BLaER1 (cell line): ENCODE results near the gene OR2A7.
"Not testable (repeated sequence)": the region's sequence is repeated elsewhere in the genome, so short reads cannot be mapped to it uniquely, and the experiment has no call there.

Source experiments
- H3K27ac ChIP-seq: shearing (Covaris generic); formaldehyde crosslinking; 2 replicates; pipeline ENCODE4 v1.8.1; 2022
- H3K27me3 ChIP-seq: shearing (Covaris generic); formaldehyde crosslinking; 2 replicates; pipeline ENCODE4 v1.8.1; 2022
- H3K36me3 ChIP-seq: shearing (Covaris generic); formaldehyde crosslinking; 2 replicates; pipeline ENCODE4 v1.8.1; 2022
- H3K4me1 ChIP-seq: shearing (Covaris generic); formaldehyde crosslinking; 2 replicates; pipeline ENCODE4 v1.8.1; 2022
- H3K4me2 ChIP-seq: shearing (Covaris generic); formaldehyde crosslinking; 2 replicates; pipeline ENCODE4 v1.8.1; 2022
- H3K4me3 ChIP-seq: shearing (Covaris generic); formaldehyde crosslinking; 2 replicates; pipeline ENCODE4 v1.8.1; 2022
- H3K9ac ChIP-seq: shearing (Covaris generic); formaldehyde crosslinking; 2 replicates; pipeline ENCODE4 v1.8.1; 2022
- H3K9me3 ChIP-seq: shearing (Covaris generic); formaldehyde crosslinking; 2 replicates; pipeline ENCODE4 v1.8.1; 2022
- H4K20me1 ChIP-seq: shearing (Covaris generic); formaldehyde crosslinking; 2 replicates; pipeline ENCODE4 v1.8.1; 2022
- Cebpa-rat ChIP-seq: shearing (Covaris generic); IDR thresholded peaks from 2 replicates; pipeline ENCODE4 v1.8.1; 2022

OR2A7 gene

DNA sequence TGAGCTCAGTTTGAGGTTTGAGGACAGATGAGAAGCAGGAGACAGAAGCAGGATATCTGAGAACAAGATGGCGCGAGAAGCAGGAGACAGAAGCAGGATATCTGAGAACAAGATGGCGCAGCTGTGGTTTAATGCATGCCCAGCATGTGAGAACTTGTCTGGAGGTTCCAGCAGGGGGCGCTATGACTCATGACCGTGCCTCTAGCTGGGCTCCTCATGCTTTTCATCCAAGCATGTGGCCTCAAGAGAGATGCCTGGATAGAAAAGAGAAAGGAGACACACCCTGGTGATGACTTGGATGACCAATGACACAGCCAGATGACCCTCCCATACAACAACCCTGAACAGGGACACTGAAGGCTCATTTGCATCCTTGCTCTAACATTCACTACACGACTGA, 15.4 kb upstream of the OR2A7 start:
- H3K4me2 ChIP-seq, H3K9me3 ChIP-seq, H3K27me3 ChIP-seq, H4K20me1 ChIP-seq, H3K27ac ChIP-seq, H3K4me3 ChIP-seq, H3K9ac ChIP-seq, H3K4me1 ChIP-seq, H3K36me3 ChIP-seq: not testable (repeated sequence)

DNA sequence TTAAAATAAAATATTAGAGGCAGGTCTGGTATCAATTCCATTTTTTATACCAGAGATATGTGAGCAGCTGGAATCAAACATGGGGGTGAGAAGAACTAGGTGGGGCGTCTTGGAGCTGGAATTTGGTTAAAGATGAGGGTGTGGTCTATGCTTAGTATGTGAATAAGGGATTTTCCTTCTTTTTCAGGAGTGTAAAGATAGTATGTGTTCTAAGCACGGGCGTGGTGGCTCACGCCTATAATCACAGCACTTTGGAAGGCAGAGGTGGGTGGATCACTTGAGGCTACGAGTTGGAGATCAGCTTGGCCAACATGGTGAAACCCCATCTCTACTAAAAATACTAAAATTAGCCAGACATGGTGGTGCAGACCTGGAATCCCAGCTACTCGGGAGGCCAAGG, 10.7 kb upstream of the OR2A7 start:
- H4K20me1 ChIP-seq, H3K9me3 ChIP-seq, H3K27ac ChIP-seq, H3K9ac ChIP-seq, H3K27me3 ChIP-seq, H3K4me3 ChIP-seq, H3K36me3 ChIP-seq, H3K4me1 ChIP-seq, H3K4me2 ChIP-seq: not testable (repeated sequence)

- not testable (repeated sequence) for H3K27me3 ChIP-seq, H3K27ac ChIP-seq, H4K20me1 ChIP-seq, H3K9me3 ChIP-seq, H3K4me2 ChIP-seq, H3K4me1 ChIP-seq, H3K4me3 ChIP-seq, H3K9ac ChIP-seq, H3K36me3 ChIP-seq
These were observed 4.6 kb upstream of the OR2A7 start, which contains the start of gene CTAGE8 for GRCh38 chr7:144269188-144269587. Gene CTAGE8 (minus strand): TSS chr7:144269288. CDS start chr7:144269250, 38 bp downstream.

DNA sequence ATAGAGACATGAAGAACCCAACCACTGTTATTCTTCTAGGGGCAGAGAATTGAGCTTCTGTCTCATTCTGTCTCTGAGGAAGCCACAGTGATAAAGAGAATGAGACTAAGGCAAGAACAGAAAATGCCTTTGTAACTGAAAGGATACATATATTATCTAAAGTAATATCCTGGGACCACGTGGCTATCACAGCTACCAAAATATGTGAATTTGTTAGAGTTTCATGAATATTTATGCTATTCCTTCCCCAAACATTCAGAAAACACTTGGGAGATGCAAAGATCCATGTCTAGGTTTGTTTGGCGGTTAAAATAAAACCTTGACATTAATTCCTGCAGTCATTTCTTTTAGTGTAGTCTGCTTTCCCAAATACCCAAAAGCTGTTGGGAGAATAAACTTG, 2.5 kb downstream of the OR2A7 start:
- not testable (repeated sequence) for H3K27ac ChIP-seq, H3K4me3 ChIP-seq, H3K36me3 ChIP-seq, H3K4me1 ChIP-seq, H3K9ac ChIP-seq, H3K4me2 ChIP-seq, H3K9me3 ChIP-seq, H3K27me3 ChIP-seq, H4K20me1 ChIP-seq

GRCh38 chr7:144259067-144259466, 5.5 kb downstream of the OR2A7 start:
- H3K27me3 ChIP-seq, H4K20me1 ChIP-seq, H3K9ac ChIP-seq, H3K9me3 ChIP-seq, H3K27ac ChIP-seq, H3K36me3 ChIP-seq, H3K4me1 ChIP-seq, H3K4me3 ChIP-seq, H3K4me2 ChIP-seq: not testable (repeated sequence)

- TF ChIP-seq Cebpa-rat, result no peak
- H3K4me2 ChIP-seq, result no peak overlapping the region
- H4K20me1 ChIP-seq, result no peaks in the 10 kb centered on the region
- no peaks in the 10 kb centered on the region for H3K36me3 ChIP-seq
- no peaks in the 10 kb centered on the region for H3K27me3 ChIP-seq
- no peaks in the 10 kb centered on the region for H3K4me1 ChIP-seq
- no peak overlapping the region for H3K27ac ChIP-seq
- no peak overlapping the region for H3K9ac ChIP-seq
- H3K4me3 ChIP-seq, result no peak overlapping the region
- no peaks in the 10 kb centered on the region for H3K9me3 ChIP-seq
These were observed 8.5 kb downstream of the OR2A7 start for GRCh38 chr7:144256112-144256511.

- Histone ChIP-seq H3K4me1 (no peaks in the 10 kb centered on the region), H4K20me1 (no peaks in the 10 kb centered on the region), H3K27me3 (no peaks in the 10 kb centered on the region), H3K36me3 (no peaks in the 10 kb centered on the region), H3K4me3 (no peak overlapping the region), H3K9ac (no peak overlapping the region), H3K9me3 (no peaks in the 10 kb centered on the region), H3K27ac (no peak overlapping the region), H3K4me2 (no peak overlapping the region)
- TF ChIP-seq Cebpa-rat, result no peak
These were observed 9.1 kb downstream of the OR2A7 start for GRCh38 chr7:144255471-144255897.

- not testable (repeated sequence) for H3K9ac ChIP-seq, H3K4me2 ChIP-seq, H3K27me3 ChIP-seq, H3K4me3 ChIP-seq, H3K4me1 ChIP-seq, H3K9me3 ChIP-seq, H4K20me1 ChIP-seq, H3K36me3 ChIP-seq, H3K27ac ChIP-seq
These were observed 12.3 kb downstream of the OR2A7 start for GRCh38 chr7:144252307-144252706.

GRCh38 chr7:144247674-144248330, 16.8 kb downstream of the OR2A7 start:
- not testable (repeated sequence) for H3K36me3 ChIP-seq, H3K4me2 ChIP-seq, H3K4me1 ChIP-seq, H3K27ac ChIP-seq, H3K9me3 ChIP-seq, H3K4me3 ChIP-seq, H3K27me3 ChIP-seq, H3K9ac ChIP-seq, H4K20me1 ChIP-seq

DNA sequence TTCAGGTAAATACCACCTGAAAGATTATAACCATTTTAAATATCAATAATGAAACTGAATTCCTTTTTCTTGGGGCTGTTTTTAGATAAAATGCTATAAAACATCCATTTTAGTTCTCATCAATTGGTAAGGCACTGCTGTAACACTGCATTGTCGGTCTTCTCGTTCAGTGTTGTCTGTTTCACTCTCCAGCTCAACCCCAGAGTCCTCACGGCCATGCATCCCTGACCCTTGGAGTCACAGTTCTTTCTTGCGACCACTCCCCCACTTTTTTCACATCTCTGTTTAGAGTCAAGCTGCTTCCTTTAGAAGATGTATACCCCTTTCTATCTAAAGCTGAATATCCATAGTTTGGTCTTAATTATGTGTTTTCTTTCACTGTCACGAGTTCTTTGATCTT, 17.6 kb downstream of the OR2A7 start:
- H3K9me3 ChIP-seq, H3K4me2 ChIP-seq, H3K9ac ChIP-seq, H4K20me1 ChIP-seq, H3K4me3 ChIP-seq, H3K27me3 ChIP-seq, H3K36me3 ChIP-seq, H3K4me1 ChIP-seq, H3K27ac ChIP-seq: not testable (repeated sequence)

DNA sequence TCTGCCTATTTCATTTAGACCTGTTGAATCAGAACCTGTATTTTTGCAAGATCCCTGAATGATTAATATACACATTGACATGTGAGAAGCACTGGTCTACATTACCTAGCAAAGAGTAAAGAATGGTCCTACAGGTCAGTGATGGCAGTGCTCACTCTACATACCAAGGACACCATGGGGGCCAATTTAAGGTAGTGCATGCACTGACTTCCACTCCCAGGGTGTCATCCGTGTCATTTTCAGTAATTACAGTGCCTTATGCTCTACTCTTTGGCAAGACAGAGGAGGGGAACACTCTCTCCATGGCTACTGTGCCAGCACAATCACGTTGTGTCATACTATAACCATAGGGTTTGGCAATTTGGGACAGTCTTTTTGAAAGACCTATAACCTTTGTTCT, 19.2 kb downstream of the OR2A7 start:
- H3K9ac ChIP-seq, H3K36me3 ChIP-seq, H3K27me3 ChIP-seq, H3K4me2 ChIP-seq, H3K4me3 ChIP-seq, H4K20me1 ChIP-seq, H3K27ac ChIP-seq, H3K9me3 ChIP-seq, H3K4me1 ChIP-seq: not testable (repeated sequence)

- H3K9me3 ChIP-seq, H3K4me1 ChIP-seq, H3K4me2 ChIP-seq, H3K27me3 ChIP-seq, H3K9ac ChIP-seq, H3K36me3 ChIP-seq, H3K4me3 ChIP-seq, H4K20me1 ChIP-seq, H3K27ac ChIP-seq: not testable (repeated sequence)
These were observed 25.2 kb downstream of the OR2A7 start, which contains the start of gene OR2A42 for GRCh38 chr7:144239365-144239764. Gene OR2A42 (minus strand): TSS chr7:144239605. CDS start chr7:144232843, 6,762 bp downstream.

GRCh38 chr7:144238530-144239082, 26.0 kb downstream of the OR2A7 start:
- H3K9me3 ChIP-seq, H4K20me1 ChIP-seq, H3K4me2 ChIP-seq, H3K27me3 ChIP-seq, H3K4me1 ChIP-seq, H3K9ac ChIP-seq, H3K27ac ChIP-seq, H3K4me3 ChIP-seq, H3K36me3 ChIP-seq: not testable (repeated sequence)

DNA sequence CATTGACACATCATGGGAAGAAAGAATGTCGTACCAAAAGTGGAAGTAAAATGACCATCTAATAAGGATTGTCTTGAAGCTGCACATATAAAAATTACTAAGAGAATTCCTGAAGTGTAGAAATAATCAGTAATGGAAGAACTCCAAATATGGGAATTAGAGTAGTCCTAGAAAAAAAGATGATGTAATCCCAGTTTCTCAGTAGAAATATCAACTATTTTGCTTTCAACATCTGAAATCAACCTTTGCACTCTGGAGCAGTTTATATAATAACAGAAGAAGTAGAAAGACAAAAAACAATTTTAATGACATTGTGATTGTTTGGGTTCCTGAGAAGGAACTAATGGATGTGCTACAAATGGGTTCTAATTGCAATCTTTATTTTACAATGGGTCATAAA, 31.6 kb downstream of the OR2A7 start:
- H3K4me3 ChIP-seq, H3K9me3 ChIP-seq, H3K27ac ChIP-seq, H3K9ac ChIP-seq, H3K36me3 ChIP-seq, H4K20me1 ChIP-seq, H3K4me2 ChIP-seq, H3K4me1 ChIP-seq, H3K27me3 ChIP-seq: not testable (repeated sequence)

DNA sequence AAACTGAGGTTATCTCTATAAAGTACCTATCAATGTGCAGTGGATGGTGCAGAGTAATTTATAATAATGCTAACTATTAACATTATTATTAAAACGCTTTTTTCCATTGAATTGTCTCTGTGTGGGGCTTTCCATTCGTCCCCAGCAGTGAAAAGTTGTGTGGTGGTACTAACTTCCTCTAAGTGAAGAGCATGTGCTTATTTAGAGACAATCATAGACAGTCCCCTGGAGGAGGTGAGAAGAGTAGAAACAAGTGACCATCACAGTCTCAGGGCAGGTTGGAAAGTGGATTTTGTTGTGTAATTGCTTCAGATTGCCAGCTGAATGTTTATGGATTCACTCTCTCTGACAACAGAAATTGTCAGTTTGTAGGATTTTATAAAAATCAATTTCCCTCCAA, 33.6 kb downstream of the OR2A7 start:
- H3K4me1 ChIP-seq, H3K27ac ChIP-seq, H3K4me2 ChIP-seq, H3K9ac ChIP-seq, H3K27me3 ChIP-seq, H4K20me1 ChIP-seq, H3K36me3 ChIP-seq, H3K9me3 ChIP-seq, H3K4me3 ChIP-seq: not testable (repeated sequence)
